HG02884 (cell line): Measurements from ENCODE around the gene ADD2.

Source experiments
- ATAC-seq: cut with Tn5 transposase; IDR thresholded peaks from one replicate; pipeline ENCODE4 v1.9.1; 2021; ENCODE audit warnings: mild to moderate bottlenecking, moderate library complexity; ENCODE audit not compliant: unreplicated experiment

Gene ADD2

DNA sequence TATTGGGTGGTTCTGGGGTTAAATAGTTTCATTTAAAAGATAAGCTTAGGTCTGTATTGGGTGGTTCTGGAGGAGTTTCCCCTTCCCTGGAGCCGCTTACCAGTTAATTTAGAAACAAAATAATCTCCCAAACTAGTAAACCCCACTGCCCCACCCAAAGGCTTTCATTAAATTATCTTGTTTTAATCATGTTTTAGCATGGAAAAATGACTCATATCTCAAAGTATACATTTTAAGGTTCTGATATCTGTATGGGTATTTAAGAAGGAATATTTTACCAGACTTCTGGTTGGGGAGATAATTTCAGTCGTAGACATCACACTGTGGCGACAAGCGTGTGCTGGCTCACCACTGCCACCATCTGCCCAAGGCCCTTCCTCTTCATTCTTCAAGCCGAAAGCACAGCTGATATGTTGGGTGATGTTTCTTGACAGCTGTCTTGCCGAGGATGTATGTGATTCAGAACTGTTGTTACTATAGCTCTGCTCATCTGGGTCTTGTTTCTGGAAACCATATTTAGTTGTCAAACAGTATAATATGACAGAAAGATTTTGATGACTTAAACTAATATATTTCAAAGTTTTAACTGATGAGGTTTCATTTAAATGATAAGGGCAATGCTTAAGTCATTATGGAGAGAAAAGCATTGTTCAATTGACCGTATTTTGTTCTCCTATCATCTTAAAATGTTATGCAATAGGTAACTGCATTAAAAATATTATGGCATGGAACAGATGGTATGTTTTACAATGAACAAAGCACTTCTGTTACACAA is 17.3 kb upstream of the ADD2 start:
- ATAC-seq: no peak

DNA sequence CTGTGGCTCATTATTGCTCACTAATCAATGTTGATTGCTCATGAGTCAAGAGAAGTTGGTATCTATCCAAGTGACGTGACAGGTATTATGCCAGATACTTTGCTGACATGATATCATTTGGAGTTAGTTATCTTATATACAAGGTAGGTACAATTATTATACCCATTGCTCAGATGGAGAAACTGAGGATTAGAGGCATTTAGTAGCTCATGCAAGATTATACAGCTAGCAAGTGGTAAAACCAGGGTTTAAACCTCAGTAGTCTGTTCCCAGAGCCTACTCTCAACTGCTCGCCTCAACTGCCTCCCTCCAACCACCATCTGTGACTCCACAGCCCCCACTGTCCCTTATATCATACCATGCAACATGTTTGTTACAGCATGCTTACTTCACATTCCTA is 16.3 kb upstream of the ADD2 start:
- ATAC-seq: no peak

- ATAC-seq: no peak
These were observed 12.0 kb upstream of the ADD2 start for GRCh38 chr2:70779911-70780545.

GRCh38 chr2:70779491-70779890 is 11.5 kb upstream of the ADD2 start:
- ATAC-seq: no peak

GRCh38 chr2:70778676-70779075 is 10.7 kb upstream of the ADD2 start:
- no peak for ATAC-seq

DNA sequence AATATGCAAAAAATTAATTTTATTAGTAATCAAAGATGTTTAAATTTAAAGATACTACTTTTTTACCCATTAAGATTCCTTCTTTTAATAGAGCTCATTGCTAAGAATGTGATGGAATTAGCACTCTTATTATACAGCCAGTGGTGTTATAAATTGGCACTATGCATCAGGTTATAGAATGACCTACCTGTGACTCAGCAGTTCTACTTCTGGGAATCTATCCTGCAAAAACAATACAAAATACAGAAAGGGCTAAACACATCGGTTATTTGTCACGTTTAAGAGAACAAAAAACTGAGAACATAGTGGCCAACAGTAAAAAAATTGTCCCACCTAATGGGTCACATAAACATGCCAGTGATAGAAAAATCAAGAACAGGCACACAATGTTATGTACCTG is 9.4 kb upstream of the ADD2 start:
- ATAC-seq: no peak

DNA sequence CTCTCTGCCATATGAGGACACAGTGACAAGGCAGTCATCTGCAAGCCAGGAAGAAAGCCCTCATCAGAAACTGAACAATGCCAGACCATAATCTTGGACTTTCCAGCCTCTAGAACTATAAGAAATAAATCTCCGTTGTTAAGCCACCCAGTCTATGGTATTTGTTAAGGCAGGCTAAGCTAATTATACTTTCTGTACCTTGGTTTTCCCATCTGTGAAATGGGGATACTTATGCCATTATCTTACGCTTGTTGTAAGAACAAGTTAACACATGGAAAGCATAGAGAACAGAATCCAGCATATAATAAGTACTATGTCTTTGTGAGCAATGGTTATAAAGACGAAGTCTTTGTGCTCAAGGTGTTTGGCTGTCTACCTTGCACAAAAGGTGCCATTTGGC is 8.3 kb upstream of the ADD2 start:
- ATAC-seq: no peak

DNA sequence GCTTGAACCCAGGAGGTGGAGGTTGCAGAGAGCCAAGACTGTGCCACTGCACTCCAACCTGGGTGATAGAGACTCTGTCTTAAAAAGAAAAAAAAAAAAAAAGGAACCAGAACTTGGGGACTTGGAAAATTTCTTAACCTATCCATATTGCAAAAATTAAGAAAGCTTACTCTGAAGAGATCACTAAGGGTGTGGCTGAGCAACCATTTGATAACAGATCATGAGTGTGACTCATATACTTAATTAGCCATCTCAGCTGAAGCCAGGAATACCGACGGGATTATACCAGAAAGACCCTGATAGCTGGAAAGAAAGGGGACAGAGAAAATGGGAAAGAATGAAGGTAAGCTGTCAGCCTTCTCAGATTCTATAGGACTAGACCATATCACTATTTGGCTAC is 7.1 kb upstream of the ADD2 start:
- no peak for ATAC-seq

- ATAC-seq: no peak
These were observed 4.6 kb upstream of the ADD2 start for GRCh38 chr2:70772486-70773155.

DNA sequence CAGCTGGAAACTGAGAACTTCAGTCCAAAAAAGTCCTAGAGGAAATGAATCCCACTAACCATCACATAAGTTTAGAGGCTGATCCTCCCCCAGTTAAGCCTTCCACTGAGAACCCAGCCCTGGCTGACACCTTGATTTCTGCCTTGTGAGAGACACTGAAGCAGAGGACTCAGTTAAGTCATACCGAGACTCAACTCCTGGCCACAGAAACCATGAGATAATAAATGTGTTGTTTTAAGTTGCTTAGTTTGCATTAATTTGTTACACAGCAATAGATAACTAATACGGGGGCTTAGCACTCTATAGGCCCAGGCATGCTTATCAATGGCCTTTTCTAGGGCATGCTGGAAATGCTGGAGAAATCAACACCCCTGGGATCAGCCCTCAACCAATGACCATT is 3.4 kb upstream of the ADD2 start:
- ATAC-seq: peak; percentile 68

DNA sequence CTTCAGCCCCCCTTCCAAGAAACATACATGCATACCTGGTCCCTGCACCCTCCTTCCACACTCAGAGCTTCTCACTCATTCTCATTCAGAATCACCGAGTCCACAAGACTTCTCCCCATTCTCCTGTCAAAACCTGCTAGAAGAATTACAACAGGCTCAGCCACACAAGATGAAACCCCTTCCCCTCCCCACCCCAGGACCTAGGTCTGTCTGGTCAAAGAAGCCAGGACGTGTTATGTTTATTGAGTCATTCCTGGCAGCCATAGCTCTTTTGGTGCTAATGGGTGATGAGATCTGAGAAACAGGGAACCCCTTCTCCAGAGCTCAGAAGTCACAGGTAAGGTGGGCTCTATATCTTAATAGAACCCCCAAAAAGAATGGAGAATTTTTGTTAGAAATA is 1.4 kb upstream of the ADD2 start:
- ATAC-seq: no peak

GRCh38 chr2:70768590-70769085 is 638 bp upstream of the ADD2 start:
- ATAC-seq: no peak

DNA sequence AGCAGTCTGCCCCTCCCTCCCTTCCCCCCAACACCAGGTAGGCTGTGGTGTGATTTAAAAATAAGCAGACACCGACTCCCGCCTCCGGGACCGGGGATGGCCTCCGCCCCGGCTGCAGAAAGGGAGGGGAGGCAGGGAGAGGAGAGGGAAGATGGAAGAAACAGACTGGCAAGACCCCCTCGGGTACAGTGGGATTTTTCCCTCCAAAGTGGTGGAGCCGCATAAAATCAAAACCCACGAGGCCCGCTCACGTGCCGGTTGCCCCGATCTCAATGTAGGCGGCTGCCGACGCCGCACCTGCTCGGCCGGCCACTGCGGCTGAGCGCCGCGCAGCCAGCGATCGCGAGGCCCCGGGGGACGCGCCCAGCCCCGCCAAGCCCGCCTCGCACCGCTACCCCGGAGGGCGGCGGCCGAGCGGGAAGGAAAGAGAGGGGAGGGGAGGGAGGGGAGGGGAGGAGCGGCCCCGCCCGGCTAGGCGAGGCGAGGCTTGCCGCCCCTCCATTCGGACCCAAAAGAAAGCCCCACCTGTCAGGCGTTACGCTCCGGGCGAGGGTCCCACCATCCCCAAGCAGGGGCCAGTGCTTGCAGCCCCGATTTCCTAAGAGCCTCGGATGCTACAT is 811 bp downstream of the ADD2 start:
- no peak for ATAC-seq

- no peak for ATAC-seq
These were observed 1.5 kb downstream of the ADD2 start for GRCh38 chr2:70766357-70767078.

GRCh38 chr2:70765507-70765906 is 2.5 kb downstream of the ADD2 start:
- ATAC-seq: no peak

GRCh38 chr2:70759446-70759845 is 8.6 kb downstream of the ADD2 start:
- ATAC-seq: no peak

GRCh38 chr2:70757966-70758365 is 10.0 kb downstream of the ADD2 start:
- no peak for ATAC-seq

- ATAC-seq: no peak
These were observed 10.6 kb downstream of the ADD2 start for GRCh38 chr2:70757360-70757759.

DNA sequence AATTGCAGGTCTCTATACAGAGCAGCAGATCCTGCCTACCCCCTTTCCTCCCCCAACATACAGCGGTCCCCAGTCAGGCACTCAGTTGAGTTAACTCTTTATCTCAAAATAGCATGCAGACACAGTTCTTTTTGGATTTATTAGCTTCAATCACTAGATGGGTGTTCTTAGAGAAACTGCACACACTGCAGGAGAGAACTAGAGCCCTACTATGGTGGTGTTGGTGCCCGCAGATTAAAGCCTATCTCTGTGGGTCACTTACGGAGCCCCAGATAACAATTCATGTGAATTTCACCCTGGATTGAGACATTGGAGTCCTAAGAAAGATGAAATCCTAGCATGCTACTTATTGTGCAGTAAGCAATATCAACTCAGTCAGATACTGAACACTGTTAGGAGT is 11.9 kb downstream of the ADD2 start:
- ATAC-seq: no peak

DNA sequence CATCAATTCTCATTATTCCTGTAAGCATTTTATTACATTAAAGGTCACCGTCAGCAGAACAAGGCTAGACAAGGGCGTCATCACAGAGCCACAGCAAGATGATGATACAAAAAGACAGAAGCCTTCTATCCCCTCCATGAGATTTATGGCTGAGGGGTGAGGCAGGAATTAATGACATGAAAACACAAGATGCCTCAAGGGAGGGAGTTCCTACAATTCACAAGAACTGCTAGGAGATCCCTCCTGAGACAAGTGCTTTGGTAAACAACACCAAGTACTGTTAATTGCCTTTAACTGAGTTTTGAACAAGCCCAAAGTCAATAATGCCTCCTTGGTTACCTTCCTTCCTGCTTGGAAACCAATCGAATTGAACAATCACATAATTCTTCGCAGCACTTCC is 14.1 kb downstream of the ADD2 start:
- no peak for ATAC-seq

- no peak for ATAC-seq
These were observed 15.0 kb downstream of the ADD2 start for GRCh38 chr2:70753031-70753430.
